HG03135 (cell line): ENCODE measurements around the gene ASPG.

Source experiments
- ATAC-seq: cut with Tn5 transposase; IDR thresholded peaks from one replicate; pipeline ENCODE4 v1.9.1; 2021; ENCODE audit warnings: mild to moderate bottlenecking, moderate library complexity; ENCODE audit not compliant: unreplicated experiment

Gene ASPG

DNA sequence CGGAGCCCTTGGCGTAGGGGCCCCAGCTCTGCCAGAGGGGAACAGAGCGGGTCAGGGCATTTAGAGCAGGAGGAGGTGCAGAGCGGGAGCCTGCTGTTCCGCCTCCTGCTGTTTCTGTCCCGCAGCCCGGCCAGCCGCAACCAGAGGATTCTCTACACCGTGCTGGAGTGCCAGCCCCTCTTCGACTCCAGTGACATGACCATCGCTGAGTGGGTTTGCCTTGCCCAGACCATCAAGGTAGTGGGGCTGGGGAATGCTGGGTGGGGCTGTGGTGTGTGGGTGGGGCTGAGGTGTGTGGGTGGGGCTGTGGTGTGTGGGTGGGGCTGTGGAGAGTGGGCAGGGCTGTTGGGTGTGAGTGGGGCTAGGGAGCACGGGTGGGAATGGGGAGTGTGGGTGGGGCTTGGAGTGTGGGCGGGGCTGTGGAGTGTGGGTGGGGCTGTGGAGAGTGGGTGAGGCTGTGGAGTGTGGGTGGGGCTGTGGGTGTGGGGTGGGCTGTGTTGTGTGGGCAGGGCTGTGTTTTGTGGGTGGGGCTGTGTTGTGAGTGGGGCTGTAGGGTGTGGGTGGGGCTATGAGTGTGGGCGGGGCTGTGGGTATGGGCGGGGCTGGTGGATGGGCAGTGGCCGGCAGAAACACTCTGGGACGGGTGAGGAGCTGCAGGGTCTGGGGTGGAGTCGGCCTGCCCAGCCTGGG is 8.0 kb downstream of the ASPG start:
- no peak for ATAC-seq

GRCh38 chr14:104094056-104094708 is 8.7 kb downstream of the ASPG start:
- ATAC-seq: no peak

- no peak for ATAC-seq
Observed at GRCh38 chr14:104094709-104095425, 9.4 kb downstream of the ASPG start.

DNA sequence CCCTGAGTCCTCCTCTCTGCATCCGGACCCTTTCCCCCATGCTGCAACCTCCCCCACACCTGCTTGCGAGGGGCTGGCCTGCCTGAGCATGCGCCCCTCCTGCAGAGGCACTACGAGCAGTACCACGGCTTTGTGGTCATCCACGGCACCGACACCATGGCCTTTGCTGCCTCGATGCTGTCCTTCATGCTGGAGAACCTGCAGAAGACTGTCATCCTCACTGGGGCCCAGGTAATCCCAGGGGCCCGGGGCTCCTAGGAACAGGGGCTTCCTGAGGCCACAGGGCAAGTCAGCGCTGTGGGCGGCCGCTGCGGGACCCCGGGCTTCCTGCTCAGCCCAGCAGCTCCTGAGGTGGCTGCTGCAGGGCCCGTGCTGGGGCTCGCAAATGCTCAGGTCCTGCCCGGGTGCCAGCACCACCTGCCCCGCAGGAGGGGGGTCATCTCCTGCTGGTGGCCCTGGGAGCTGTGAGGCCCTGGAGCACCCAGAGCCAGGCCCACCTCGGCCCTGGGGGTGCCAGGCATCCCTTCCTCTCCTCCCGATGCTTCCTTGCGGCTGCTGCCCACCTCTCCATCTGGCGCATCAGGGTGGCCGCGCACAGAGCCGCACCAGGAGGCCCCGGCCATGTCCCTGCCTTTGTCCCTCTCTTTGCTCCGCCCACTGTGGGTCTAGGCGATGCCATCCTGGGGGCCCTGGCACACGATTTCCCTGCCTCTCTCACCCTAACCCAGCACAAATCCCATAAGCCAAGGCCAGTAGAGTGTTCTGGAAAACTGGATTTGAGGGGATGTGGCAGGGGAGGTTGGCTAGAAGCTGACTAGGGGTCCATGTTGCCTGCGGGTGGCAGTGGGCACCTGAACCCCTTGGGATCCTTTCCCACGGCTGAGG is 10.2 kb downstream of the ASPG start:
- no peak for ATAC-seq

- ATAC-seq: no peak
Observed at GRCh38 chr14:104096318-104096717, 10.8 kb downstream of the ASPG start.

- ATAC-seq: no peak
Observed at GRCh38 chr14:104096751-104097700, 11.5 kb downstream of the ASPG start.

DNA sequence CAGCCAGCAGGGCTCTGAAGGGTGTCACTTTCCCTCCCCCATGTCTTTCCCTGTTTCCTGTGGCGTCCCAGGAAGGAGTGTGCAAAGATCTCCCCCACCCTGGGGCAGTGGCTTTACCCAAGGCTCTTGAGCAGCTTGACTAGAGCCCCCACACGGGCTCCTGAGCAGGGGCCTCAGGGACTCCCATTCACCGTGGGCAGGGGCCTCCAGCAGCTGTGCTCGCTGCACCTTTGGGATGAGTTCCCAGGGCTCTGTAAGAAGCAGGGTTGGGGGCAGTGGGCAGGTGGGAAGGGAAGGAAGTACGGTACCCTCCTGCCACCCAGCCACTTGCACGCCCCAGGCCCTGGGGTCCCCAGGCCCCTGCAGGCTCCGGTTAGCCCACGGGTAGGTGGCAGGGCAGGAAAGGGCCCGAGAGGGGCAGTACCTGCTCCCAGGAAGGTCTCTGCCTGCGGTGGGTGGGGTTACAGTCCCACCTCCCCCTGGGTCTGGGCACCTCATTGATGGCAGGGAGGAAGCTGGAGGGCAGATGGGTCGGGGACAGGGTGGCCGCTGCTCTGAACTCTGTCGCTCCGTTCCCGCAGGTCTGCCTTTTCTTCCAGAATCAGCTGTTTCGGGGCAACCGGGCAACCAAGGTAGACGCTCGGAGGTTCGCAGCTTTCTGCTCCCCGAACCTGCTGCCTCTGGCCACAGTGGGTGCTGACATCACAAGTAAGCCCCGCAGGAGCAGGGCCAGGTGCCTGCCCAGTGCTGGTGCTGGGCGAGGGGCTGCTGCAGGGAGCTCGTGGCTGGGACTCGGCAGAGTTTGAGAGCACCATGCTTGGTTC is 13.0 kb downstream of the ASPG start:
- ATAC-seq: no peak

- no peak for ATAC-seq
Observed at GRCh38 chr14:104099096-104100041, 13.9 kb downstream of the ASPG start.

DNA sequence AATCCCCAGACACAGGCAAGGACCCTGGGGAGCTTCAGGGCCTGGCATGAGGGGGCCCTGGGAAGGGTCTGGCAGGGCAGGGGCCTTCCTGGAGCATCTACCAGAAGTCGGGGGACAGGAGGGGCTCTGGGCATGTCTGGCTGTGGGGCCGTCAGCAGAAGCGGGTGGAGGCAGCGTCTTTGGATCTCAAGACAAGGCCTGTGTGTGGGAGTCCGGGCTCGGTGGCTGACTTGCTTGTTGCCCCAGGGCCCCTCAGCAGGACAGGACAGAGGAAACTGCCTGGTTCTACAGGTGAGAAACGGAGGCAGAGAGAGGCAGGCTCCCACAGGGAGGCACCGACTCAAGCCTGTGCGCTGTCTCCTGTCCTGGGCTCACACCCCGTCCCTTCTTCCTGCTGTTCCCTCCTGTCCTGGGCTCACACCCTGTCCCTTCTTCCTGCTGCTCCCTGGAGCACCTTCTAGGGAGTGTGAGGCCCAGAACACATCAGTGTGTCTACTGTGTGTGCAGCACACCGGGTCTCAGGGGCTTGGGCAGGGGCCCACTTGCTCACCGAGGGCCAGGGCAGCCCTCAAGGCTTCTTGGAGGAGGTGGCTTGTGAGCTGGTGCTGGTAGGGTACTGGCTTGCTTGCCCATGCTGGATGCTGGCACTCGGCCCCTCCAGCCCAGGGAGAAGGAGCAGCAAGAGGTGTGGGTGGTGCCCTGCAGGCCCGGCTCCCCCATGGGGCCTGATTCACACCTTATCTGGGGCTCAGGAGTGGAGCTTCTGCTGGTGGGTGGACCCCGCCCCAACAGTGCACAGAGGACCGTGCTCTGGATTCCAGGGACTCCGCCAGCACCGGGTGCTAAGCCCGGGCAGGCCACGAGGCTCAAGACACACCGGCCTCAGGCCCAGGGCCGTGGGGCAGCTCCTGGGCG is 14.9 kb downstream of the ASPG start:
- no peak for ATAC-seq

GRCh38 chr14:104101086-104101621 is 15.7 kb downstream of the ASPG start:
- no peak for ATAC-seq

- no peak for ATAC-seq
Observed at GRCh38 chr14:104101651-104102281, 16.3 kb downstream of the ASPG start.

- ATAC-seq: no peak
Observed at GRCh38 chr14:104102282-104102914, 16.9 kb downstream of the ASPG start.

GRCh38 chr14:104103061-104103445 is 17.6 kb downstream of the ASPG start:
- no peak for ATAC-seq

DNA sequence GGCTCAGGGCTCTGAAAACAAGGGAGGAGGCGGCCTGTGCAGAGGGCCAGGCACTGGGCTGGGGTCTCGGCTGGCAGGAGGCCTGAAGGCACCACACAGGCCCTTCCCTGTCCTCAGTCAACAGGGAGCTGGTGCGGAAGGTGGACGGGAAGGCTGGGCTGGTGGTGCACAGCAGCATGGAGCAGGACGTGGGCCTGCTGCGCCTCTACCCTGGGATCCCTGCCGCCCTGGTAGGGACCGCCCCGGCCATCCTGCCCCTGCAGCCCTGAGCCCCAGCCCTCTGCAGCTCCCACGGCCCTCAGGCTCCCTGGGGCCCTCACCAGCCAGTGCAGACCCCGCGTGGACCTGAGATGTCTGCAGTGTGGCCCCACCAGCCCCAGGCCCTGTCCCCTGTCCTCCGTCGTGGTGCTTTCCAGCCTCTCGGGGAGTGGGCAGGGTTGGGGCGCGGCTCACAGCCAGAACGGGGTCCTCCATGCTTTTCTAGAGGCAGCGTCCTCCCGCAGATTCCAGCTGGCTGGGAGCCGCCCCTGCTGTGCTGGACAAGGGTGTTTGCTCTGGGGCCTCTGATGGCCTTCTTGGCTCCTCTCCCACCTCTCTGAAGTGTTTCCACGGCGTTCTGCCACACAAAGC is 18.1 kb downstream of the ASPG start:
- no peak for ATAC-seq
